Measurements from ENCODE around the gene SERPINA1. TPM values are rescaled to one million over a fixed set of nuclear protein-coding genes. Genes with fewer than 3 reads are reported as not detected.

SERPINA1 gene
- total and polyA plus RNA-seq, 2 of the 13 experiments (the other 11 are each of a cell fraction or from before 2014, with no cell fraction given) = 3,266 to 11,015 TPM

DNA sequence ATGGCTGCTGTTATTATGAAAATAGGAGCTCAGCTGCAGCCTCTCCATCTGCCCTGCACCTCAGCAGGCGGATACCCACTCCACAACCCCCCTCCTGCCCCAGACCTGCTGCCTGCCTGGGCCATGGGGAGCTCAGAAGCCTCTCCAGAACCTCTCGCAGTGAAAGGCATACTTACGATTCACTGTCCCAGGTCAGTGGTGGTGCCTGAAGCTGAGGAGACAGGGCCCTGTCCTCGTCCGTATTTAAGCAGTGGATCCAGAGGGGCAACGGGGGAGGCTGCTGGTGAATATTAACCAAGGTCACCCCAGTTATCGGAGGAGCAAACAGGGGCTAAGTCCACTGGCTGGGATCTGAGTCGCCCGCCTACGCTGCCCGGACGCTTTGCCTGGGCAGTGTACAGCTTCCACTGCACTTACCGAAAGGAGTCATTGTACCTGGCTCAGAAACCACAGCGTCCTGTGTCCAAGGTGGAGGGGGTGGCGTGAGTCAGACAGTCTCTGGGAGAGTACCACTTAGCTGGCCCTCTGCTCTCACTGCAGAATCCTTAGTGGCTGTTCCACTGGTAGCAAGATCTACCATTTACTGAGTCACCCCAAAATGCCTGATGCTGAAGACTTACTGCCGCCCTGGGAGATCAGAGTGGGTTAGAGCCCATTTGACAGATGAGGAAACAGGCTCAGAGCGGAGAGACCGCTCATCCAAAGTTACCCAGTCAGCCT is at the start of gene SERPINA1 (continued):
- TF ChIP-seq, protein P1, sequence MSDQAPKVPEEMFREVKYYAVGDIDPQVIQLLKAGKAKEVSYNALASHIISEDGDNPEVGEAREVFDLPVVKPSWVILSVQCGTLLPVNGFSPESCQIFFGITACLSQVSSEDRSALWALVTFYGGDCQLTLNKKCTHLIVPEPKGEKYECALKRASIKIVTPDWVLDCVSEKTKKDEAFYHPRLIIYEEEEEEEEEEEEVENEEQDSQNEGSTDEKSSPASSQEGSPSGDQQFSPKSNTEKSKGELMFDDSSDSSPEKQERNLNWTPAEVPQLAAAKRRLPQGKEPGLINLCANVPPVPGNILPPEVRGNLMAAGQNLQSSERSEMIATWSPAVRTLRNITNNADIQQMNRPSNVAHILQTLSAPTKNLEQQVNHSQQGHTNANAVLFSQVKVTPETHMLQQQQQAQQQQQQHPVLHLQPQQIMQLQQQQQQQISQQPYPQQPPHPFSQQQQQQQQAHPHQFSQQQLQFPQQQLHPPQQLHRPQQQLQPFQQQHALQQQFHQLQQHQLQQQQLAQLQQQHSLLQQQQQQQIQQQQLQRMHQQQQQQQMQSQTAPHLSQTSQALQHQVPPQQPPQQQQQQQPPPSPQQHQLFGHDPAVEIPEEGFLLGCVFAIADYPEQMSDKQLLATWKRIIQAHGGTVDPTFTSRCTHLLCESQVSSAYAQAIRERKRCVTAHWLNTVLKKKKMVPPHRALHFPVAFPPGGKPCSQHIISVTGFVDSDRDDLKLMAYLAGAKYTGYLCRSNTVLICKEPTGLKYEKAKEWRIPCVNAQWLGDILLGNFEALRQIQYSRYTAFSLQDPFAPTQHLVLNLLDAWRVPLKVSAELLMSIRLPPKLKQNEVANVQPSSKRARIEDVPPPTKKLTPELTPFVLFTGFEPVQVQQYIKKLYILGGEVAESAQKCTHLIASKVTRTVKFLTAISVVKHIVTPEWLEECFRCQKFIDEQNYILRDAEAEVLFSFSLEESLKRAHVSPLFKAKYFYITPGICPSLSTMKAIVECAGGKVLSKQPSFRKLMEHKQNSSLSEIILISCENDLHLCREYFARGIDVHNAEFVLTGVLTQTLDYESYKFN (CRISPR knock-in tag; conservative IDR thresholded peaks at IDR 0.05) = peak; percentile 98
- TF ChIP-seq HOXA9 (CRISPR knock-in tag; IDR thresholded peaks at IDR 0.05; ENCODE audit: borderline replicate concordance) (0 out of 2 replicates have a peak, but pooled peaks have one; percentile 69), FOXK2 (IDR thresholded peaks at IDR 0.05) (no peak), ZNF776 (CRISPR knock-in tag; IDR thresholded peaks at IDR 0.05) (peak; percentile 37; the same call in 1 of the 2 replicates), POLR2AphosphoS5 (IDR thresholded peaks at IDR 0.05; ENCODE audit: low read depth, low read length) (peak; percentile 100), ZNF563 (CRISPR knock-in tag; IDR thresholded peaks at IDR 0.05) (no peak), ZNF782 (CRISPR knock-in tag; IDR thresholded peaks at IDR 0.05; ENCODE audit: borderline replicate concordance) (peak; percentile 34; the same call in 1 of the 2 replicates), ZMYM4 (CRISPR knock-in tag; IDR thresholded peaks at IDR 0.05) (peak; percentile 90)
- TF ChIP-seq, protein P2, sequence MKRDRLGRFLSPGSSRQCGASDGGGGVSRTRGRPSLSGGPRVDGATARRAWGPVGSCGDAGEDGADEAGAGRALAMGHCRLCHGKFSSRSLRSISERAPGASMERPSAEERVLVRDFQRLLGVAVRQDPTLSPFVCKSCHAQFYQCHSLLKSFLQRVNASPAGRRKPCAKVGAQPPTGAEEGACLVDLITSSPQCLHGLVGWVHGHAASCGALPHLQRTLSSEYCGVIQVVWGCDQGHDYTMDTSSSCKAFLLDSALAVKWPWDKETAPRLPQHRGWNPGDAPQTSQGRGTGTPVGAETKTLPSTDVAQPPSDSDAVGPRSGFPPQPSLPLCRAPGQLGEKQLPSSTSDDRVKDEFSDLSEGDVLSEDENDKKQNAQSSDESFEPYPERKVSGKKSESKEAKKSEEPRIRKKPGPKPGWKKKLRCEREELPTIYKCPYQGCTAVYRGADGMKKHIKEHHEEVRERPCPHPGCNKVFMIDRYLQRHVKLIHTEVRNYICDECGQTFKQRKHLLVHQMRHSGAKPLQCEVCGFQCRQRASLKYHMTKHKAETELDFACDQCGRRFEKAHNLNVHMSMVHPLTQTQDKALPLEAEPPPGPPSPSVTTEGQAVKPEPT (CRISPR knock-in tag; IDR thresholded peaks at IDR 0.05; ENCODE audit: low read depth) = 0 out of 2 replicates have a peak, but pooled peaks have one; percentile 32
- TF ChIP-seq, protein P3, sequence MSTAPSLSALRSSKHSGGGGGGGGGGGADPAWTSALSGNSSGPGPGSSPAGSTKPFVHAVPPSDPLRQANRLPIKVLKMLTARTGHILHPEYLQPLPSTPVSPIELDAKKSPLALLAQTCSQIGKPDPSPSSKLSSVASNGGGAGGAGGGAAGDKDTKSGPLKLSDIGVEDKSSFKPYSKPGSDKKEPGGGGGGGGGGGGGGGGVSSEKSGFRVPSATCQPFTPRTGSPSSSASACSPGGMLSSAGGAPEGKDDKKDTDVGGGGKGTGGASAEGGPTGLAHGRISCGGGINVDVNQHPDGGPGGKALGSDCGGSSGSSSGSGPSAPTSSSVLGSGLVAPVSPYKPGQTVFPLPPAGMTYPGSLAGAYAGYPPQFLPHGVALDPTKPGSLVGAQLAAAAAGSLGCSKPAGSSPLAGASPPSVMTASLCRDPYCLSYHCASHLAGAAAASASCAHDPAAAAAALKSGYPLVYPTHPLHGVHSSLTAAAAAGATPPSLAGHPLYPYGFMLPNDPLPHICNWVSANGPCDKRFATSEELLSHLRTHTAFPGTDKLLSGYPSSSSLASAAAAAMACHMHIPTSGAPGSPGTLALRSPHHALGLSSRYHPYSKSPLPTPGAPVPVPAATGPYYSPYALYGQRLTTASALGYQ (CRISPR knock-in tag; IDR thresholded peaks at IDR 0.05) = peak; percentile 85
- TF ChIP-seq, protein P4, sequence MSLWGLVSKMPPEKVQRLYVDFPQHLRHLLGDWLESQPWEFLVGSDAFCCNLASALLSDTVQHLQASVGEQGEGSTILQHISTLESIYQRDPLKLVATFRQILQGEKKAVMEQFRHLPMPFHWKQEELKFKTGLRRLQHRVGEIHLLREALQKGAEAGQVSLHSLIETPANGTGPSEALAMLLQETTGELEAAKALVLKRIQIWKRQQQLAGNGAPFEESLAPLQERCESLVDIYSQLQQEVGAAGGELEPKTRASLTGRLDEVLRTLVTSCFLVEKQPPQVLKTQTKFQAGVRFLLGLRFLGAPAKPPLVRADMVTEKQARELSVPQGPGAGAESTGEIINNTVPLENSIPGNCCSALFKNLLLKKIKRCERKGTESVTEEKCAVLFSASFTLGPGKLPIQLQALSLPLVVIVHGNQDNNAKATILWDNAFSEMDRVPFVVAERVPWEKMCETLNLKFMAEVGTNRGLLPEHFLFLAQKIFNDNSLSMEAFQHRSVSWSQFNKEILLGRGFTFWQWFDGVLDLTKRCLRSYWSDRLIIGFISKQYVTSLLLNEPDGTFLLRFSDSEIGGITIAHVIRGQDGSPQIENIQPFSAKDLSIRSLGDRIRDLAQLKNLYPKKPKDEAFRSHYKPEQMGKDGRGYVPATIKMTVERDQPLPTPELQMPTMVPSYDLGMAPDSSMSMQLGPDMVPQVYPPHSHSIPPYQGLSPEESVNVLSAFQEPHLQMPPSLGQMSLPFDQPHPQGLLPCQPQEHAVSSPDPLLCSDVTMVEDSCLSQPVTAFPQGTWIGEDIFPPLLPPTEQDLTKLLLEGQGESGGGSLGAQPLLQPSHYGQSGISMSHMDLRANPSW (CRISPR knock-in tag; IDR thresholded peaks at IDR 0.05; ENCODE audit: borderline replicate concordance) = peak; percentile 75; the same call in 1 of the 2 replicates
- TF ChIP-seq, protein P5, sequence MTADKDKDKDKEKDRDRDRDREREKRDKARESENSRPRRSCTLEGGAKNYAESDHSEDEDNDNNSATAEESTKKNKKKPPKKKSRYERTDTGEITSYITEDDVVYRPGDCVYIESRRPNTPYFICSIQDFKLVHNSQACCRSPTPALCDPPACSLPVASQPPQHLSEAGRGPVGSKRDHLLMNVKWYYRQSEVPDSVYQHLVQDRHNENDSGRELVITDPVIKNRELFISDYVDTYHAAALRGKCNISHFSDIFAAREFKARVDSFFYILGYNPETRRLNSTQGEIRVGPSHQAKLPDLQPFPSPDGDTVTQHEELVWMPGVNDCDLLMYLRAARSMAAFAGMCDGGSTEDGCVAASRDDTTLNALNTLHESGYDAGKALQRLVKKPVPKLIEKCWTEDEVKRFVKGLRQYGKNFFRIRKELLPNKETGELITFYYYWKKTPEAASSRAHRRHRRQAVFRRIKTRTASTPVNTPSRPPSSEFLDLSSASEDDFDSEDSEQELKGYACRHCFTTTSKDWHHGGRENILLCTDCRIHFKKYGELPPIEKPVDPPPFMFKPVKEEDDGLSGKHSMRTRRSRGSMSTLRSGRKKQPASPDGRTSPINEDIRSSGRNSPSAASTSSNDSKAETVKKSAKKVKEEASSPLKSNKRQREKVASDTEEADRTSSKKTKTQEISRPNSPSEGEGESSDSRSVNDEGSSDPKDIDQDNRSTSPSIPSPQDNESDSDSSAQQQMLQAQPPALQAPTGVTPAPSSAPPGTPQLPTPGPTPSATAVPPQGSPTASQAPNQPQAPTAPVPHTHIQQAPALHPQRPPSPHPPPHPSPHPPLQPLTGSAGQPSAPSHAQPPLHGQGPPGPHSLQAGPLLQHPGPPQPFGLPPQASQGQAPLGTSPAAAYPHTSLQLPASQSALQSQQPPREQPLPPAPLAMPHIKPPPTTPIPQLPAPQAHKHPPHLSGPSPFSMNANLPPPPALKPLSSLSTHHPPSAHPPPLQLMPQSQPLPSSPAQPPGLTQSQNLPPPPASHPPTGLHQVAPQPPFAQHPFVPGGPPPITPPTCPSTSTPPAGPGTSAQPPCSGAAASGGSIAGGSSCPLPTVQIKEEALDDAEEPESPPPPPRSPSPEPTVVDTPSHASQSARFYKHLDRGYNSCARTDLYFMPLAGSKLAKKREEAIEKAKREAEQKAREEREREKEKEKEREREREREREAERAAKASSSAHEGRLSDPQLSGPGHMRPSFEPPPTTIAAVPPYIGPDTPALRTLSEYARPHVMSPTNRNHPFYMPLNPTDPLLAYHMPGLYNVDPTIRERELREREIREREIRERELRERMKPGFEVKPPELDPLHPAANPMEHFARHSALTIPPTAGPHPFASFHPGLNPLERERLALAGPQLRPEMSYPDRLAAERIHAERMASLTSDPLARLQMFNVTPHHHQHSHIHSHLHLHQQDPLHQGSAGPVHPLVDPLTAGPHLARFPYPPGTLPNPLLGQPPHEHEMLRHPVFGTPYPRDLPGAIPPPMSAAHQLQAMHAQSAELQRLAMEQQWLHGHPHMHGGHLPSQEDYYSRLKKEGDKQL (CRISPR knock-in tag; IDR thresholded peaks at IDR 0.05; ENCODE audit: low read depth) = peak; percentile 85
